Fibroblast of lung (primary cell): ENCODE data around the gene ZCCHC18. TPM values are rescaled to one million over a fixed set of nuclear protein-coding genes. Genes with fewer than 3 reads are reported as not detected.

ENCODE experiments used
- DNase-seq, 2 donors: peaks; one replicate each; pipeline versions ENCODE4 v3.0.0 to v3.0.0-alpha.2; 2010; ENCODE audit warnings: low read depth in 2 of 2
- H2AFZ ChIP-seq: 2 replicates; pipeline ENCODE4 v1.5.1; 2012; ENCODE audit warnings: low read length, control low read depth, inconsistent platforms
- H3K27ac ChIP-seq: 2 replicates; pipeline ENCODE4 v1.5.1; 2011; ENCODE audit warnings: low read length, control low read depth; ENCODE audit not compliant: insufficient read depth
- H3K27me3 ChIP-seq: 2 replicates; pipeline ENCODE4 v1.5.1; 2011; ENCODE audit warnings: mild to moderate bottlenecking, low read length; ENCODE audit not compliant: control insufficient read depth, insufficient read depth
- H3K36me3 ChIP-seq: 2 replicates; pipeline ENCODE4 v1.5.1; 2011; ENCODE audit warnings: low read length; ENCODE audit not compliant: control insufficient read depth, insufficient read depth
- H3K4me1 ChIP-seq: 2 replicates; pipeline ENCODE4 v1.5.1; 2011; ENCODE audit warnings: low read length; ENCODE audit not compliant: control insufficient read depth, insufficient read depth; ENCODE audit errors: extremely low read depth
- H3K4me2 ChIP-seq: 2 replicates; pipeline ENCODE4 v1.5.1; 2011; ENCODE audit warnings: low read length, control low read depth; ENCODE audit not compliant: insufficient read depth; ENCODE audit errors: extremely low read depth
- H3K4me3 ChIP-seq, 4 experiments: fragments of 200-600 bp in 1 of 4; sonication (generic) in 1 of 4; replicated peaks in 1 of 4; 2 replicates each; pipeline ENCODE4 v1.5.1; 2011 to 2016; ENCODE audit warnings: low read length in 4 of 4, low read depth in 3 of 4, mild to moderate bottlenecking in 3 of 4, control low read depth in 2 of 4, inconsistent platforms in 1 of 4, mixed read lengths in 1 of 4; ENCODE audit not compliant: insufficient read depth in 1 of 4; ENCODE audit errors: control extremely low read depth in 1 of 4
- H3K79me2 ChIP-seq: 2 replicates; pipeline ENCODE4 v1.5.1; 2012; ENCODE audit warnings: mild to moderate bottlenecking, low read length, inconsistent platforms; ENCODE audit not compliant: control insufficient read depth, insufficient read depth
- H3K9ac ChIP-seq: 2 replicates; pipeline ENCODE4 v1.5.1; 2011; ENCODE audit warnings: mild to moderate bottlenecking, low read length, control low read depth; ENCODE audit not compliant: insufficient read depth
- H3K9me3 ChIP-seq: 2 replicates; pipeline ENCODE4 v1.5.1; 2012; ENCODE audit warnings: low read depth, low read length; ENCODE audit not compliant: control insufficient read depth, insufficient read depth
- H4K20me1 ChIP-seq: 2 replicates; pipeline ENCODE4 v1.5.1; 2011; ENCODE audit warnings: low read length; ENCODE audit not compliant: control insufficient read depth, insufficient read depth; ENCODE audit errors: extremely low read depth
- EZH2 ChIP-seq: IDR thresholded peaks from 2 replicates; pipeline ENCODE4 v1.5.1; 2012; ENCODE audit warnings: low read length, control low read depth, mild to moderate bottlenecking; ENCODE audit errors: missing control alignments
- polyA plus RNA-seq, 2 donors: library from polyadenylated mRNA; depleted of rRNA in 1 of 2; stranded (reverse) in 1 of 2; unstranded in 1 of 2; fragments of >200 nt; gene quantifications; 2 replicates each; pipeline ENCODE4 v1.2.1, GENCODE V29; 2011 to 2012; ENCODE audit warnings: missing spikeins in 1 of 2
- total RNA-seq: library from RNA; depleted of rRNA; stranded (reverse); fragments of >200 nt; gene quantifications from 2 replicates; pipeline ENCODE4 v1.2.1, GENCODE V29; 2014
- TF ChIP-seq, protein P1 (sequence below), 2 donors: IDR thresholded peaks in 1 of 2; conservative IDR thresholded peaks in 1 of 2; 1 replicate in 1 of 2; 2 replicates in 1 of 2; pipeline ENCODE4 v1.5.1; 2011 to 2012; ENCODE audit warnings: low read length in 2 of 2, control low read depth in 1 of 2, inconsistent platforms in 1 of 2, low read depth in 1 of 2, mild to moderate bottlenecking in 1 of 2

ZCCHC18 gene
- total and polyA plus RNA-seq, 2 donors (not counting 1 experiment from before 2014, with no cell fraction given) = 0.48 to 0.66 TPM

DNA sequence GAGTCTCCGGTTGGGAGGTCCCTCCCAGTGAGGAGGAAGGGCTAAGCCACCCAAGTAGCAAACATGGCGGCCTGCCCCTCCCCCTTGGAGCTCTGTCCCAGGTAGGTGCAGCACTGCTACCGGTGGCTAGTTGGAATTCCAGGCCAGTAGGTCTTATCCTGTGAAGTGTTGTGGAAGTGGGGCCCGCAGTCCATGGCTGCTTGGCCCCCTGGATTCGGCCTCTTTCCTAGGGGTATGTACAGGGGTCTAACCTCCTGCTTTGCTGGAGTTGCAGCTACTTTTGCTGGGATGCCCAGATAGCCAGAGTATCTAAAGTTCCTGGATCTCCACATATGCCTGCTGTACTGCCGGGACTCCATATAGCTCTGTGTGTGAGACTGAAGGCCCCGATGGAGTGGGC is 26.4 kb upstream of the ZCCHC18 start:
- H2AFZ ChIP-seq = no peak overlapping the region
- H3K9me3 ChIP-seq = no peaks in the 10 kb centered on the region
- no peak overlapping the region for H3K9ac ChIP-seq
- no peaks in the 10 kb centered on the region for H3K36me3 ChIP-seq
- H4K20me1 ChIP-seq = no peaks in the 10 kb centered on the region
- no peak overlapping the region for H3K27ac ChIP-seq
- H3K4me1 ChIP-seq = no peaks in the 10 kb centered on the region
- H3K79me2 ChIP-seq = no peaks in the 10 kb centered on the region
- no peak overlapping the region for H3K4me2 ChIP-seq
- no peak for DNase-seq
- TF ChIP-seq EZH2 = no peak
- TF ChIP-seq, protein P1, sequence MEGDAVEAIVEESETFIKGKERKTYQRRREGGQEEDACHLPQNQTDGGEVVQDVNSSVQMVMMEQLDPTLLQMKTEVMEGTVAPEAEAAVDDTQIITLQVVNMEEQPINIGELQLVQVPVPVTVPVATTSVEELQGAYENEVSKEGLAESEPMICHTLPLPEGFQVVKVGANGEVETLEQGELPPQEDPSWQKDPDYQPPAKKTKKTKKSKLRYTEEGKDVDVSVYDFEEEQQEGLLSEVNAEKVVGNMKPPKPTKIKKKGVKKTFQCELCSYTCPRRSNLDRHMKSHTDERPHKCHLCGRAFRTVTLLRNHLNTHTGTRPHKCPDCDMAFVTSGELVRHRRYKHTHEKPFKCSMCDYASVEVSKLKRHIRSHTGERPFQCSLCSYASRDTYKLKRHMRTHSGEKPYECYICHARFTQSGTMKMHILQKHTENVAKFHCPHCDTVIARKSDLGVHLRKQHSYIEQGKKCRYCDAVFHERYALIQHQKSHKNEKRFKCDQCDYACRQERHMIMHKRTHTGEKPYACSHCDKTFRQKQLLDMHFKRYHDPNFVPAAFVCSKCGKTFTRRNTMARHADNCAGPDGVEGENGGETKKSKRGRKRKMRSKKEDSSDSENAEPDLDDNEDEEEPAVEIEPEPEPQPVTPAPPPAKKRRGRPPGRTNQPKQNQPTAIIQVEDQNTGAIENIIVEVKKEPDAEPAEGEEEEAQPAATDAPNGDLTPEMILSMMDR (conservative IDR thresholded peaks at IDR 0.05 in 1 of 2, IDR thresholded peaks at IDR 0.05 in 1 of 2; ENCODE audit: low read depth in 1 of 2, low read length in 2 of 2) = no peak
- H3K27me3 ChIP-seq = no peaks in the 10 kb centered on the region
- H3K4me3 ChIP-seq = no peak overlapping the region

DNA sequence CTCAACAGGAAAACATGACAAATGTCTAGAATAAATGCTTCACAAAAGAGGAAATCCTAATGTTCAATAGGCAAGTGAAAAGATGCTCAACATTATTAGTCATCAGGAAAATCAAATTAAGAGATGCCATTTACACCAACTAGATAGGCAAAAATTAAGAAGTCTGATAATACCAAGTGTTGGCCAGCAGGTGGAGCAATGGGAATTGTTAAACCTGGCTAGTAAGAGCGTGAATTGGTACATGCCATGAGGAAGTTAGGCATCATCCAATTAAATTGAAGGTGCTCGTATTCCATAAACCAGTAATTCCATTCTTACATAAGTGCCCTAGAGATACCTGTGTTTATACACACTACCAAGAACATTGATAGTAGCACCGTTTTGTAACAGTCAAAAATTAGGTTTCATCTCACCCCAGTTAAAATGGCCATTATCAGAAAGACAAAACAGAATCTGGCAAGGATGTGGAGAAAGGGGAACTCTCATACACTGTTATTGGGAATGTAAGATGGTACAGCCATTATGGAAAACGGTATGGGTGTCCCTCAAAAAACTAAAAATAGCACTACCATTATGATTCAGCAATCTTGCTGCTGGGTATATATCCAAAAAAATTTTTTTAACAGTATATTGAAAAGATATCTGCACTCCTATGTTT is 14.0 kb upstream of the ZCCHC18 start:
- H3K9me3 ChIP-seq = no peaks in the 10 kb centered on the region
- H3K9ac ChIP-seq = no peak overlapping the region
- H3K4me2 ChIP-seq = no peak overlapping the region
- no peaks in the 10 kb centered on the region for H3K27me3 ChIP-seq
- no peaks in the 10 kb centered on the region for H4K20me1 ChIP-seq
- H3K27ac ChIP-seq = no peak overlapping the region
- TF ChIP-seq, protein P1 (conservative IDR thresholded peaks at IDR 0.05 in 1 of 2, IDR thresholded peaks at IDR 0.05 in 1 of 2; ENCODE audit: low read depth in 1 of 2, low read length in 2 of 2) = peak; percentile 54
- no peak for TF ChIP-seq EZH2
- H3K4me1 ChIP-seq = no peaks in the 10 kb centered on the region
- no peaks in the 10 kb centered on the region for H3K79me2 ChIP-seq
- no peak overlapping the region for H2AFZ ChIP-seq
- no peak overlapping the region for H3K4me3 ChIP-seq
- DNase-seq = peak; percentile 79 to 80
- H3K36me3 ChIP-seq = no peaks in the 10 kb centered on the region

DNA sequence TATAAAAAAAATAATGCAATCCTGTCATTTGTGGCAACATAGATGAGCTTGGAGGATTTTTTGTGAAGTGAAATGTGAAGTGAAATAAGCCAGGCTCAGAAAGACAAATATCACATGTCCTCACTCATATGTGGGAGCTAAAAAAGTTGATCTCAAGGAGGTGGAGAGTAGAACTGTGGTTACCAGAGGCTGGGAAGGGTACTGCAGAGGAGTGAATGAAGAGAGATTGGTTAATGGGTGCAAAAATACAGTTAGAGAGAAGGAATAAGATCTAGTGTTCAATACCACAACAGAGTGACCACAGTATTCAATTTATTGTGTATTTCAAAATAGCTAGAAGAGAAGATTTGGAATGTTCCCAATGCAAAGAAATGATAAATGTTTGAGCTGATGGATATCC is 13.4 kb upstream of the ZCCHC18 start:
- TF ChIP-seq EZH2 = no peak
- TF ChIP-seq, protein P1 (conservative IDR thresholded peaks at IDR 0.05 in 1 of 2, IDR thresholded peaks at IDR 0.05 in 1 of 2; ENCODE audit: low read depth in 1 of 2, low read length in 2 of 2) = no peak
- H3K4me1 ChIP-seq = no peaks in the 10 kb centered on the region
- no peaks in the 10 kb centered on the region for H3K27me3 ChIP-seq
- no peaks in the 10 kb centered on the region for H4K20me1 ChIP-seq
- H3K79me2 ChIP-seq = no peaks in the 10 kb centered on the region
- H3K36me3 ChIP-seq = no peaks in the 10 kb centered on the region
- no peak for DNase-seq
- no peak overlapping the region for H2AFZ ChIP-seq
- H3K4me2 ChIP-seq = no peak overlapping the region
- no peak overlapping the region for H3K4me3 ChIP-seq
- H3K9me3 ChIP-seq = no peaks in the 10 kb centered on the region
- no peak overlapping the region for H3K9ac ChIP-seq
- H3K27ac ChIP-seq = no peak overlapping the region
